PFSK-1 (cell line): ENCODE measurements around the gene LAMC3.

Experiments used
- FOXP2 ChIP-seq: optimal IDR thresholded peaks from 2 replicates; pipeline ENCODE3; 2011; ENCODE audit warnings: borderline replicate concordance, control low read depth, inconsistent platforms; ENCODE audit not compliant: insufficient read depth; ENCODE audit errors: extremely low read length, extremely low read depth
- POLR2AphosphoS5 ChIP-seq: IDR thresholded peaks from 2 replicates; pipeline ENCODE4 v1.6.1; 2012; ENCODE audit warnings: low read depth, mild to moderate bottlenecking, control low read depth, low read length, moderate library complexity
- SIN3A ChIP-seq: IDR thresholded peaks from 2 replicates; pipeline ENCODE4 v1.6.1; 2012; ENCODE audit warnings: mild to moderate bottlenecking, low read length, moderate library complexity, borderline replicate concordance; ENCODE audit not compliant: insufficient read depth
- TAF1 ChIP-seq: IDR thresholded peaks from 2 replicates; pipeline ENCODE4 v1.6.1; 2012; ENCODE audit warnings: low read length, control low read depth, borderline replicate concordance; ENCODE audit not compliant: insufficient read depth
- TF ChIP-seq, protein P1 (sequence below), 2 experiments: IDR thresholded peaks; 2 replicates each; pipeline versions ENCODE4 v1.6.1 to v1.8.0; 2011 to 2012; ENCODE audit warnings: low read depth in 2 of 2, low read length in 2 of 2, control low read depth in 1 of 2, inconsistent platforms in 1 of 2, mild to moderate bottlenecking in 1 of 2, moderate library complexity in 1 of 2; ENCODE audit not compliant: insufficient read depth in 1 of 2

Gene LAMC3

DNA sequence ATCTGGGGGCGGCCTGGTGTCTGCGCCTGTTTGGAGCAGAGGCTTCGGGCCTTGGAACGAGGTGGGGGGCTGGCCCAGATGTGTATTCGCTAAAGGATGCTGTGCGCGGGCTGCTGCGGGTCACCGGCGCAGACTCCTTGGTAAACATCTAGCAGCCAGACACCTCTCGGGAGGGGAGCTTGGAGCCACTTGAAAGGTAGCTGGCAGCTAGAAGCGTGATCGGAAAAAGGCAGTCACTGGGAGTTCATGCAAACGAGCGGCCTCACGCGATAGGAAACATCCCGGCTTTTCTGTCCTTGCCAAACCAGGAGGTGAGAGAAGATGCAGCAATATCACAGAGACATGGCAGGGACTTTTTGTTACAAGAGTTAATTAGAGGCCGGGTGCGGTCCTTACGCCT is 8.1 kb downstream of the LAMC3 start:
- TF ChIP-seq SIN3A (no peak), TAF1 (no peak), FOXP2 (no peak), POLR2AphosphoS5 (no peak)
- TF ChIP-seq, protein P1, sequence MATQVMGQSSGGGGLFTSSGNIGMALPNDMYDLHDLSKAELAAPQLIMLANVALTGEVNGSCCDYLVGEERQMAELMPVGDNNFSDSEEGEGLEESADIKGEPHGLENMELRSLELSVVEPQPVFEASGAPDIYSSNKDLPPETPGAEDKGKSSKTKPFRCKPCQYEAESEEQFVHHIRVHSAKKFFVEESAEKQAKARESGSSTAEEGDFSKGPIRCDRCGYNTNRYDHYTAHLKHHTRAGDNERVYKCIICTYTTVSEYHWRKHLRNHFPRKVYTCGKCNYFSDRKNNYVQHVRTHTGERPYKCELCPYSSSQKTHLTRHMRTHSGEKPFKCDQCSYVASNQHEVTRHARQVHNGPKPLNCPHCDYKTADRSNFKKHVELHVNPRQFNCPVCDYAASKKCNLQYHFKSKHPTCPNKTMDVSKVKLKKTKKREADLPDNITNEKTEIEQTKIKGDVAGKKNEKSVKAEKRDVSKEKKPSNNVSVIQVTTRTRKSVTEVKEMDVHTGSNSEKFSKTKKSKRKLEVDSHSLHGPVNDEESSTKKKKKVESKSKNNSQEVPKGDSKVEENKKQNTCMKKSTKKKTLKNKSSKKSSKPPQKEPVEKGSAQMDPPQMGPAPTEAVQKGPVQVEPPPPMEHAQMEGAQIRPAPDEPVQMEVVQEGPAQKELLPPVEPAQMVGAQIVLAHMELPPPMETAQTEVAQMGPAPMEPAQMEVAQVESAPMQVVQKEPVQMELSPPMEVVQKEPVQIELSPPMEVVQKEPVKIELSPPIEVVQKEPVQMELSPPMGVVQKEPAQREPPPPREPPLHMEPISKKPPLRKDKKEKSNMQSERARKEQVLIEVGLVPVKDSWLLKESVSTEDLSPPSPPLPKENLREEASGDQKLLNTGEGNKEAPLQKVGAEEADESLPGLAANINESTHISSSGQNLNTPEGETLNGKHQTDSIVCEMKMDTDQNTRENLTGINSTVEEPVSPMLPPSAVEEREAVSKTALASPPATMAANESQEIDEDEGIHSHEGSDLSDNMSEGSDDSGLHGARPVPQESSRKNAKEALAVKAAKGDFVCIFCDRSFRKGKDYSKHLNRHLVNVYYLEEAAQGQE (IDR thresholded peaks at IDR 0.05; ENCODE audit: insufficient read depth in 1 of 2, low read depth in 2 of 2, low read length in 2 of 2): no peak

DNA sequence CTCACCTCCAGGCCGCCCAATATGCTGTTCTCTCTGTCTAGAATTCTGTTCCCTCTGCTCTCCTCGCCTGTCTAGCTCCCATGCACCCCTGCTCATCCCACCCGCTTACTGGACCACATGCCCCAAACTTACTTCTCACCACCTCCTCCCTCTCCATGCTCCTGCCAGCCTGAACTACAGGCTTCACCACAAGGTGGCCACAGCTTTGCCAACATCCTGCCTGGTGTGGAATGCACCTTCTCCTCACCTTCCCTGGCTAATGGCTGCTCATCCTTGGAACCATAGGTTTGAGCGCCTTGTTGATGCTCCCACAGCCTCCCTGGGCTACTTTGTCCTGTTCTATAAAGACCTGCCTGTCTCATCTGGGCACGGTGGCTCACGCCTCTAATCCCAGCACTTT is 9.6 kb downstream of the LAMC3 start:
- TF ChIP-seq, protein P1 (IDR thresholded peaks at IDR 0.05; ENCODE audit: insufficient read depth in 1 of 2, low read depth in 2 of 2, low read length in 2 of 2): no peak

GRCh38 chr9:131019388-131020239 is 10.6 kb downstream of the LAMC3 start:
- TF ChIP-seq POLR2AphosphoS5 (no peak), SIN3A (no peak), FOXP2 (no peak), TAF1 (no peak)
- TF ChIP-seq, protein P1 (IDR thresholded peaks at IDR 0.05; ENCODE audit: insufficient read depth in 1 of 2, low read depth in 2 of 2, low read length in 2 of 2): no peak

DNA sequence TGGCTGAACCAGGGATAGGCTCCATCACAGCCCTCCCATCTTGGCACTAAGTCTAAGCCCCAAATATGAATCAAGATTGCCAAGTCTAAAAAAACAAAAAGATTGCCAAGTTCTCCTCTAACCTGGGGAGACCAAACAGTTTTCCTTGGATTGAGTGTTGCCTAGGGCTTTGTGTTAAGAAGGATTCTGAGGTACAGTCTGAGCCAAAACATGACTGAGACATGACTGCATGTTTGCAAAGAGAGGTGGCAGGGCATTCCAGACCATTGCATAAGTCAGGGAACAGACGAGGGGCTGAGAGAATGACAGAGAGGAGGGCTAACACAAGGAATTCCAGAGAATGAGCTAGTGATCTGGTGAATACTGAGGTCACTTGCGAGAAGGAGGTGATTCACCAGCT is 11.4 kb downstream of the LAMC3 start:
- TF ChIP-seq SIN3A: no peak
- no peak for TF ChIP-seq TAF1
- TF ChIP-seq POLR2AphosphoS5: no peak
- TF ChIP-seq, protein P1 (IDR thresholded peaks at IDR 0.05; ENCODE audit: insufficient read depth in 1 of 2, low read depth in 2 of 2, low read length in 2 of 2): no peak
- TF ChIP-seq FOXP2: no peak

DNA sequence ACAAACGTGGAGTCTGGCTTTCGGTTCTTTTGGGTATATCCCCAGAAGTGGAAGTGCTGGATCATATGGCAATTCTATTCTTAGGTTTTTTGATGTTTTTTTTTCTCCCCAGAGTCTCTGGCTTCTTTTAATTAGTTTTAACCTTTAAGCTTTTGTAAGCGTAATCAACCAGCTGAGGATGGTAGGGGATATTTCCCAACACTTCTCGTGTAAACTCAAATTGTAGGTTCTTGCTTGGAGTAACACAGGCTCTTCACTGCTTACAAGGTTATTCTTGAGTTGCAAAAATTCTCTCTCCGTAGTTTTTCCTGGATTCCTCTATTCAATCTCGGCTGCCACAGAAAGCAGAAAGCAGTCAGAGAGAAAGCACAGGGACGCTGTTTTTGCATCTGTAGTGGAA is 11.9 kb downstream of the LAMC3 start:
- TF ChIP-seq FOXP2: no peak
- no peak for TF ChIP-seq TAF1
- no peak for TF ChIP-seq SIN3A
